ENCODE measurements around the gene TMEM207. TPM values are rescaled to one million over a fixed set of nuclear protein-coding genes. Genes with fewer than 3 reads are reported as not detected.
A peak's percentile ranks its signal among the peaks of the same experiment; 100 is the strongest.

Gene TMEM207
- total and polyA plus RNA-seq, 2 of the 8 experiments (the other 6 are each of a cell fraction or from before 2014, with no cell fraction given): not detected

DNA sequence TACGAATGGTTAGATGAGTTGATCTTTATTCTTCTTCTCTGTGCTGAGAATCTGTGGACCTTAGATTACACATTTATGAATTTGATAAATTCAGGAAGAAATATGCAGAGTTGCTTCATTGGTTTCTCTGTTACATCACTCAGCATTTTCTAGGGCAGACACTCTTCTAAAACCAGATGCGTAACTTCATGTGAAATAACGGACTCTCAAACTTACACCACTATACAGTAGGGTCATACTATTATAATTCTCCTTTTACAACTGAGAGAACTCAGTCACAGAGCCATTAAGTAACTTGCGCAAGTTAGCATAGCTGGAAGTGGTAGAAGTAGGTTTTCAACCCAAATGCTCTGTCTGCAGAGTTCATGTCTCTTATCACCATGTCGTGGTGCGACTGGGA is 5.7 kb downstream of the TMEM207 start:
- no peak for FAIRE-seq
- no peak for TF ChIP-seq KDM1A (IDR thresholded peaks at IDR 0.05; ENCODE audit: borderline replicate concordance, low read length)
- TF ChIP-seq RAD21 (IDR thresholded peaks at IDR 0.05 in 1 of 2, conservative IDR thresholded peaks at IDR 0.05 in 1 of 2; ENCODE audit: low read depth in 2 of 2, low read length in 2 of 2): no peak
- no peak for TF ChIP-seq EGR1 (IDR thresholded peaks at IDR 0.05; ENCODE audit: borderline replicate concordance, low read depth, low read length)
- no peak for TF ChIP-seq FOSL1 (IDR thresholded peaks at IDR 0.05; ENCODE audit: insufficient read depth, low read depth, low read length)
- TF ChIP-seq SP1 (IDR thresholded peaks at IDR 0.05; ENCODE audit: low read depth, low read length): no peak
- TF ChIP-seq SRF (IDR thresholded peaks at IDR 0.05; ENCODE audit: low read depth, low read length): no peak
- TF ChIP-seq SAP30 (IDR thresholded peaks at IDR 0.05; ENCODE audit: insufficient read depth, insufficient replicate concordance, low read length): no peak
- TF ChIP-seq EP300 (IDR thresholded peaks at IDR 0.05; ENCODE audit: borderline replicate concordance in 1 of 2, low read depth in 2 of 2, low read length in 2 of 2): no peak
- TF ChIP-seq KDM4A (IDR thresholded peaks at IDR 0.05; ENCODE audit: low read depth, low read length, severe bottlenecking): no peak
- TF ChIP-seq SIRT6 (IDR thresholded peaks at IDR 0.05; ENCODE audit: low read length): no peak
- TF ChIP-seq, protein P1, sequence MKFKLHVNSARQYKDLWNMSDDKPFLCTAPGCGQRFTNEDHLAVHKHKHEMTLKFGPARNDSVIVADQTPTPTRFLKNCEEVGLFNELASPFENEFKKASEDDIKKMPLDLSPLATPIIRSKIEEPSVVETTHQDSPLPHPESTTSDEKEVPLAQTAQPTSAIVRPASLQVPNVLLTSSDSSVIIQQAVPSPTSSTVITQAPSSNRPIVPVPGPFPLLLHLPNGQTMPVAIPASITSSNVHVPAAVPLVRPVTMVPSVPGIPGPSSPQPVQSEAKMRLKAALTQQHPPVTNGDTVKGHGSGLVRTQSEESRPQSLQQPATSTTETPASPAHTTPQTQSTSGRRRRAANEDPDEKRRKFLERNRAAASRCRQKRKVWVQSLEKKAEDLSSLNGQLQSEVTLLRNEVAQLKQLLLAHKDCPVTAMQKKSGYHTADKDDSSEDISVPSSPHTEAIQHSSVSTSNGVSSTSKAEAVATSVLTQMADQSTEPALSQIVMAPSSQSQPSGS (IDR thresholded peaks at IDR 0.05; ENCODE audit: low read length): no peak
- no peak for TF ChIP-seq ASH2L (IDR thresholded peaks at IDR 0.05; ENCODE audit: low read length)
- no peak for TF ChIP-seq CREB1 (IDR thresholded peaks at IDR 0.05)

More for the DNA sequence above, 5.7 kb downstream of the TMEM207 start:
- H3K79me2 ChIP-seq (ENCODE audit: control insufficient read depth in 1 of 2, insufficient read depth in 2 of 2, low read length in 2 of 2): no peaks in the 10 kb centered on the region
- no peak overlapping the region for H2BK20ac ChIP-seq (ENCODE audit: low read length)
- CTCF ChIA-PET (ENCODE audit: partially characterized antibody): interaction anchor here (0.6 to 4.0 kb wide), 8 partner anchors 12 to 220 kb away, joined by 3 to 18 read pairs (median 4); no protein-coding TSS in a partner anchor
- no peak overlapping the region for H3K14ac ChIP-seq (ENCODE audit: insufficient read length)
- no peaks in the 10 kb centered on the region for H3K36me3 ChIP-seq (ENCODE audit: control insufficient read depth in 2 of 4, insufficient read depth in 4 of 4, low read length in 3 of 4)
- no peak overlapping the region for H4K91ac ChIP-seq (replicated peaks; ENCODE audit: insufficient read length, low read length)
- no peak overlapping the region for H3K23ac ChIP-seq (ENCODE audit: insufficient read length)
- no peaks in the 10 kb centered on the region for H3K9me3 ChIP-seq (ENCODE audit: insufficient read depth in 2 of 2, low read depth in 1 of 2, low read length in 1 of 2)
- POLR2A ChIA-PET (ENCODE audit: partially characterized antibody): no interaction called here
- no peak overlapping the region for H3K4ac ChIP-seq (replicated peaks; ENCODE audit: insufficient read length, low read depth, low read length)
- no peak overlapping the region for H2BK5ac ChIP-seq (ENCODE audit: low read depth, low read length)
- H3K27ac ChIP-seq (ENCODE audit: low read depth, low read length): no peak overlapping the region
- H2BK12ac ChIP-seq (ENCODE audit: low read depth, low read length): no peak overlapping the region
- no peak for DNase-seq (ENCODE audit: low read depth in 1 of 2, low spot score in 2 of 2)
- no peaks in the 10 kb centered on the region for H4K20me1 ChIP-seq (replicated peaks in 1 of 2; ENCODE audit: control insufficient read depth in 1 of 2, insufficient read depth in 2 of 2, low read length in 2 of 2)
- no peaks in the 10 kb centered on the region for H3K23me2 ChIP-seq (ENCODE audit: low read depth, low read length)
- no peak overlapping the region for H4K8ac ChIP-seq (ENCODE audit: extremely low read depth, insufficient read depth, low read length)
- H3K4me1 ChIP-seq (replicated peaks in 1 of 4; ENCODE audit: control insufficient read depth in 3 of 4, insufficient read depth in 4 of 4, low read length in 3 of 4): no peaks in the 10 kb centered on the region
- no peak overlapping the region for H3K18ac ChIP-seq (ENCODE audit: extremely low read depth, low read length)
- peak overlapping the region in 1 of 4 experiments; percentile 8; a peak in 1 of 7 replicates for H3K9ac ChIP-seq (replicated peaks in 1 of 4; ENCODE audit: extremely low read depth in 1 of 4, low read depth in 3 of 4, low read length in 3 of 4)
- no peak overlapping the region for H4K5ac ChIP-seq (ENCODE audit: insufficient read length, low read depth, low read length)
- H3K4me3 ChIP-seq (ENCODE audit: extremely low read depth in 1 of 4, insufficient read depth in 2 of 4, low read depth in 3 of 4, low read length in 4 of 4): no peak overlapping the region
- no peak overlapping the region for H2AK5ac ChIP-seq (ENCODE audit: low read depth, low read length)
- no peak overlapping the region for H3K56ac ChIP-seq (replicated peaks; ENCODE audit: insufficient read length, low read depth, low read length)
- no peak overlapping the region for H2BK120ac ChIP-seq (replicated peaks; ENCODE audit: low read depth, low read length)
- 91% methylated on average over 6 of the region's 6 CpGs; no CpG with 5 or more reads in 1 of the 2 experiments for WGBS, 2 experiments (ENCODE audit: extremely low coverage in 1 of 2, insufficient coverage in 1 of 2, insufficient read length in 1 of 2, insufficient replicate concordance in 2 of 2, low coverage in 1 of 2, low lambda C conversion rate in 2 of 2, missing lambda C conversion rate in 1 of 2)
- no peak overlapping the region for H3K4me2 ChIP-seq (ENCODE audit: insufficient read depth in 1 of 2, low read depth in 2 of 2, low read length in 2 of 2)
- H2AFZ ChIP-seq (ENCODE audit: low read length): no peak overlapping the region
- no peaks in the 10 kb centered on the region for H3K27me3 ChIP-seq (replicated peaks in 1 of 4; ENCODE audit: control insufficient read depth in 3 of 4, extremely low read depth in 1 of 4, insufficient read depth in 3 of 4, low read length in 3 of 4)
- no peaks in the 10 kb centered on the region for H3K79me1 ChIP-seq (ENCODE audit: low read depth, low read length)
- H2BK15ac ChIP-seq (ENCODE audit: low read length): no peak overlapping the region

All from H1 (cell line).